Neural cell (in vitro differentiated cells): ENCODE data around the gene PRRT3. TPM values are rescaled to one million over a fixed set of nuclear protein-coding genes. Genes with fewer than 3 reads are reported as not detected.

Experiments used
- H2AFZ ChIP-seq: fragments of 200-600, 300-800 bp; sonication (generic), shearing (Covaris generic); 2 replicates; pipeline ENCODE4 v1.6.0; 2014; ENCODE audit warnings: low read depth, mild to moderate bottlenecking, antibody characterized with exemption, low read length, moderate library complexity
- H3F3A ChIP-seq: fragments of 200-600 bp; shearing (Covaris generic); 2 replicates; pipeline ENCODE4 v1.6.1; 2016; ENCODE audit warnings: mild to moderate bottlenecking, moderate library complexity, mixed read lengths, antibody characterized with exemption, low read length; ENCODE audit not compliant: insufficient read depth, poor library complexity, severe bottlenecking
- H3K27ac ChIP-seq: fragments of 200-600, 300-800 bp; sonication (generic), shearing (Covaris generic); 2 replicates; pipeline ENCODE4 v1.5.1; 2014; ENCODE audit warnings: mild to moderate bottlenecking, low read length, moderate library complexity
- H3K27me3 ChIP-seq: fragments of 300-800, 200-600 bp; sonication (generic), shearing (Covaris generic); 2 replicates; pipeline ENCODE4 v1.6.0; 2014; ENCODE audit warnings: mild to moderate bottlenecking, low read depth, low read length, moderate library complexity; ENCODE audit not compliant: insufficient read depth
- H3K36me3 ChIP-seq: fragments of 300-800, 200-600 bp; sonication (generic), shearing (Covaris generic); 2 replicates; pipeline ENCODE4 v1.5.1; 2014; ENCODE audit warnings: mild to moderate bottlenecking, antibody characterized with exemption, low read length, moderate library complexity; ENCODE audit not compliant: insufficient read depth
- H3K4me2 ChIP-seq: fragments of 300-800, 200-600 bp; sonication (generic), shearing (Covaris generic); 2 replicates; pipeline ENCODE4 v1.6.0; 2014; ENCODE audit warnings: mild to moderate bottlenecking, low read length
- H3K4me3 ChIP-seq: fragments of 300-800, 200-600 bp; sonication (generic), shearing (Covaris generic); 2 replicates; pipeline ENCODE4 v1.5.1; 2014; ENCODE audit warnings: mild to moderate bottlenecking, low read length, moderate library complexity
- H3K79me2 ChIP-seq: fragments of 200-600 bp; shearing (Covaris generic); replicated peaks from 2 replicates; pipeline ENCODE4 v1.6.0; 2014; ENCODE audit warnings: mild to moderate bottlenecking, low read length, moderate library complexity; ENCODE audit not compliant: insufficient read depth
- H3K9ac ChIP-seq: fragments of 300-800, 200-600 bp; sonication (generic), shearing (Covaris generic); 2 replicates; pipeline ENCODE4 v1.6.1; 2016; ENCODE audit warnings: mild to moderate bottlenecking, low read length, mixed read lengths
- H3K9me2 ChIP-seq: fragments of 200-600 bp; shearing (Covaris generic); 2 replicates; pipeline ENCODE4 v1.6.1; 2016; ENCODE audit warnings: mild to moderate bottlenecking, low read length, mixed read lengths; ENCODE audit not compliant: insufficient read depth
- H3K9me3 ChIP-seq: fragments of 200-600, 300-800 bp; sonication (generic), shearing (Covaris generic); 2 replicates; pipeline ENCODE4 v1.6.1; 2016; ENCODE audit warnings: mild to moderate bottlenecking, mixed run types, low read length, moderate library complexity, mixed read lengths
- H4K20me1 ChIP-seq: fragments of 200-600 bp; shearing (Covaris generic); 2 replicates; pipeline ENCODE4 v1.6.1; 2016; ENCODE audit warnings: mild to moderate bottlenecking, mixed run types; ENCODE audit not compliant: insufficient read depth
- CTCF ChIP-seq: fragments of 450-650 bp; IDR thresholded peaks from 2 replicates; pipeline ENCODE4 v1.5.1; 2014; ENCODE audit warnings: antibody characterized with exemption, mild to moderate bottlenecking, moderate library complexity; ENCODE audit not compliant: poor library complexity, severe bottlenecking
- EP300 ChIP-seq: fragments of 450-650 bp; conservative IDR thresholded peaks from 2 replicates; pipeline ENCODE4 v1.6.1; 2014; ENCODE audit warnings: antibody characterized with exemption, mild to moderate bottlenecking, moderate library complexity; ENCODE audit not compliant: poor library complexity, severe bottlenecking
- EZH2 ChIP-seq: fragments of 200-600, 300-800 bp; shearing (Covaris generic), sonication (generic); IDR thresholded peaks from 2 replicates; pipeline ENCODE4 v1.6.1; 2014; ENCODE audit warnings: antibody characterized with exemption, low read length, borderline replicate concordance, mild to moderate bottlenecking; ENCODE audit not compliant: insufficient read depth, poor library complexity, severe bottlenecking
- MXI1 ChIP-seq: fragments of 450-650 bp; conservative IDR thresholded peaks from 2 replicates; pipeline ENCODE4 v1.6.1; 2014; ENCODE audit warnings: antibody characterized with exemption, mild to moderate bottlenecking; ENCODE audit not compliant: poor library complexity, severe bottlenecking
- POLR2AphosphoS5 ChIP-seq: IDR thresholded peaks from 2 replicates; pipeline ENCODE4 v1.6.1; 2012
- RAD21 ChIP-seq: fragments of 450-650 bp; conservative IDR thresholded peaks from 2 replicates; pipeline ENCODE4 v1.6.1; 2014; ENCODE audit warnings: antibody characterized with exemption, mild to moderate bottlenecking, moderate library complexity
- REST ChIP-seq: IDR thresholded peaks from 2 replicates; pipeline ENCODE4 v1.6.1; 2012; ENCODE audit warnings: borderline replicate concordance
- SMC3 ChIP-seq: fragments of 450-650 bp; conservative IDR thresholded peaks from 2 replicates; pipeline ENCODE4 v1.6.1; 2014; ENCODE audit warnings: antibody characterized with exemption, mild to moderate bottlenecking, moderate library complexity; ENCODE audit not compliant: poor library complexity
- TAF1 ChIP-seq: IDR thresholded peaks from 2 replicates; pipeline ENCODE4 v1.6.1; 2012; ENCODE audit warnings: low read depth
- polyA plus RNA-seq: library from polyadenylated mRNA; depleted of rRNA; stranded (reverse); fragments of >200 nt; gene quantifications from 2 replicates; pipeline ENCODE4 v1.2.3, GENCODE V29; 2014

The PRRT3 gene
- polyA plus RNA-seq, 1 donor from 2014 or later: 2.9 TPM

- Histone ChIP-seq H3K27ac (no peak overlapping the region), H3K9ac (peak overlapping the region; percentile 45)
Observed at GRCh38 chr3:9915254-9916141, 36.7 kb downstream of the PRRT3 start.

More at GRCh38 chr3:9915254-9916141, 36.7 kb downstream of the PRRT3 start:
- Histone ChIP-seq H3K4me3 (peak overlapping the region; percentile 62), H3K27me3 (peaks cover 16% of the 10 kb centered on the region), H4K20me1 (no peaks in the 10 kb centered on the region), H3K9me2 (no peaks in the 10 kb centered on the region), H3K36me3 (no peaks in the 10 kb centered on the region), H3K79me2 (no peaks in the 10 kb centered on the region), H3K9me3 (no peaks in the 10 kb centered on the region), H2AFZ (no peak overlapping the region), H3F3A (no peaks in the 10 kb centered on the region), H3K4me2 (no peak overlapping the region)
- TF ChIP-seq EP300 (peak; percentile 12), TAF1 (no peak), CTCF (peak; percentile 36), POLR2AphosphoS5 (no peak), EZH2 (no peak), MXI1 (peak; percentile 60), SMC3 (peak; percentile 24), RAD21 (no peak), REST (no peak)
